Lung (tissue), 12 donors: Measurements from ENCODE around the gene C20orf141. TPM values are rescaled to one million over a fixed set of nuclear protein-coding genes. Genes with fewer than 3 reads are reported as not detected.

Experiments
- ATAC-seq: fragments of 200-7000 bp; cut with Tn5 transposase; one replicate; pipeline ENCODE4 v1.9.1; 2020; ENCODE audit warnings: moderate number of reproducible peaks; ENCODE audit not compliant: insufficient read depth, low FRiP score
- DNase-seq, 3 donors: peaks; one replicate each; pipeline ENCODE4 v3.0.0-alpha.2; 2013 to 2017
- H3K27ac ChIP-seq, 2 donors: one replicate each; pipeline ENCODE4 v1.5.1; 2013; ENCODE audit warnings: mild to moderate bottlenecking in 2 of 2, moderate library complexity in 2 of 2, control low read depth in 1 of 2, inconsistent platforms in 1 of 2, low read depth in 1 of 2, low read length in 1 of 2
- H3K27me3 ChIP-seq, 3 donors: one replicate each; pipeline ENCODE4 v1.5.1; 2013; ENCODE audit warnings: low read length in 2 of 3; ENCODE audit not compliant: control insufficient read depth in 3 of 3, insufficient read depth in 3 of 3
- H3K36me3 ChIP-seq, 4 donors: one replicate each; pipeline ENCODE4 v1.5.1; 2013; ENCODE audit warnings: low read length in 4 of 4, mild to moderate bottlenecking in 1 of 4, moderate library complexity in 1 of 4; ENCODE audit not compliant: control insufficient read depth in 4 of 4, insufficient read depth in 4 of 4
- H3K4me1 ChIP-seq, 5 donors: one replicate each; pipeline ENCODE4 v1.5.1; 2013; ENCODE audit warnings: low read length in 5 of 5, mild to moderate bottlenecking in 2 of 5, moderate library complexity in 1 of 5; ENCODE audit not compliant: control insufficient read depth in 5 of 5, insufficient read depth in 5 of 5
- H3K4me3 ChIP-seq: one replicate; pipeline ENCODE4 v1.5.1; 2013; ENCODE audit warnings: mild to moderate bottlenecking, control low read depth, moderate library complexity
- H3K9ac ChIP-seq, 2 donors: one replicate each; pipeline ENCODE4 v1.5.1; 2013; ENCODE audit warnings: low read length in 2 of 2, control low read depth in 1 of 2; ENCODE audit not compliant: insufficient read depth in 1 of 2
- H3K9me3 ChIP-seq, 4 donors: one replicate each; pipeline ENCODE4 v1.5.1; 2013; ENCODE audit warnings: low read length in 3 of 4, mild to moderate bottlenecking in 1 of 4, moderate library complexity in 1 of 4; ENCODE audit not compliant: control insufficient read depth in 4 of 4, insufficient read depth in 3 of 4
- CTCF ChIP-seq: IDR thresholded peaks from 2 replicates; pipeline ENCODE4 v1.5.1; 2012; ENCODE audit warnings: mild to moderate bottlenecking; ENCODE audit errors: control extremely low read depth, extremely low read depth
- WGBS, 2 donors: extraction: QIAGEN DNeasy Blood & Tissue Kit; methylation state at CpG; one replicate each; pipeline ENCODE4 v1.1.7; 2013; 5-methylcytosine and 5-hydroxymethylcytosine counted together
- polyA plus RNA-seq, 2 donors: library from polyadenylated mRNA; stranded (reverse); fragments of 200-250 nt; gene quantifications; one replicate each; pipeline ENCODE4 v1.2.1, GENCODE V29; 2013
- total RNA-seq, 2 donors: library from RNA; depleted of rRNA in 1 of 2; stranded (reverse); fragments of >200 nt in 1 of 2; gene quantifications; one replicate each; pipeline ENCODE4 v1.2.1, GENCODE V29; 2014 to 2021
- donor health status: control.
- donor health status: control.
- donor health status: Bipolar disorder and iron deficiency.
- donor health status: healthy.
- donor health status: DM: yes; HTN: yes; CAD: no.

Gene C20orf141
- total and polyA plus RNA-seq, 4 donors: not detected

DNA sequence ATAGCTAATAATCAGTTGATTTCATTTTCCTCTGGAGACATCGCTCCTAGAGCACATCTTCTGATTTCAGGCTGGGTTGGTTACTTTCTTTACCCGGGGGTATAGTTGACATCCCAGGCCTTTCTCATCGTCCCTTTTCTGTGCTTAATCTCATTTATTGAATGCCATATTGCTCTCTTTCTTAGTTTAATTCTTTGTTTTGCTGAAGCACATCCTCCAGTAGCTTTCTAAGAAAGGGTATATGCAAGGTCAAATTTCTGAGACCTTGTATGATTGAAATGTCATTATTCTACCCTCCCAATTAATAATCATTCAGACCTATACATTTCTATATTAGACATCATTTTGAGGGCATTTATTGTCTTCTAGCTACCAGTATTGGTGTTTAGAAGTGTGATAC, 2.6 kb upstream of the C20orf141 start:
- no peaks in the 10 kb centered on the region for H3K36me3 ChIP-seq
- peaks cover 0 to 15% (median 7%) of the 10 kb centered on the region in 3 donors for H3K27me3 ChIP-seq
- 74 to 78% methylated on average over 3 of the region's 3 CpGs for WGBS, 2 donors
- no peak for ATAC-seq
- no peak for DNase-seq
- no peak overlapping the region for H3K27ac ChIP-seq
- peaks cover 0 to 2% (median 0%) of the 10 kb centered on the region in 4 donors for H3K9me3 ChIP-seq
- H3K4me3 ChIP-seq: no peak overlapping the region
- no peak overlapping the region for H3K9ac ChIP-seq
- no peak for TF ChIP-seq CTCF
- no peaks in the 10 kb centered on the region for H3K4me1 ChIP-seq

DNA sequence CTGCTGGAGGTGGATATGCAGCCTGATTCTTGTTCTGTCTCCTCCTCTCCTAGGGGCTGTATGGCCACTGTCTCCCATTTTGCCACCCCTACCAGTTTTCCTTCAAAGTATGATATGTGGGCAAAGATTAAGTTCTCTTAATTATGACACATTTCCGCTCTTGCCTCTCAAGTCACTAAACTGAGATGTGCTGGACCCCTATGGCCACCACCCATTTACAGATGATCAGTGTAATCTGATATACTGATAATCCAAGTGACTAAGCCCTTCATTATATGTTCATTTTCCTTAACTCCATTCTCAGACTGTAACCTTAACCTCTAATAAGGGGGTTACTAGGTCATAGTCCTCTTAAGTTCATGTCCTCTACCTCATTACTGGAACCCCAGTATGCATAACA, 711 bp upstream of the C20orf141 start:
- 97 to 100% methylated on average over 1 of the region's 1 CpG for WGBS, 2 donors
- no peaks in the 10 kb centered on the region for H3K36me3 ChIP-seq
- ATAC-seq (no peak), DNase-seq (no peak)
- no peak overlapping the region for H3K9ac ChIP-seq
- H3K27me3 ChIP-seq: peaks cover 0 to 2% (median 0%) of the 10 kb centered on the region in 3 donors
- H3K4me3 ChIP-seq: no peak overlapping the region
- H3K9me3 ChIP-seq: peaks cover 0 to 2% (median under 1%) of the 10 kb centered on the region in 4 donors
- peaks cover 0 to 4% (median 0%) of the 10 kb centered on the region in 5 donors for H3K4me1 ChIP-seq
- H3K27ac ChIP-seq: no peak overlapping the region
- TF ChIP-seq CTCF: no peak

- no peak for TF ChIP-seq CTCF
- Histone ChIP-seq H3K27me3 (peaks cover 0 to 3% (median 0%) of the 10 kb centered on the region in 3 donors), H3K4me3 (no peak overlapping the region), H3K36me3 (no peaks in the 10 kb centered on the region), H3K9ac (no peak overlapping the region), H3K9me3 (peaks cover 0 to 2% (median under 1%) of the 10 kb centered on the region in 4 donors), H3K4me1 (peaks cover 0 to 12% (median 2%) of the 10 kb centered on the region in 5 donors), H3K27ac (no peak overlapping the region)
- DNase-seq (no peak), ATAC-seq (no peak)
- 85 to 89% methylated on average over 8 of the region's 8 CpGs for WGBS, 2 donors
These were observed 584 bp downstream of the C20orf141 start for GRCh38 chr20:2815242-2815900.
